GM18870 (cell line): ENCODE data around the gene PLEKHM1.

Source experiments
- ATAC-seq: cut with Tn5 transposase; IDR thresholded peaks from one replicate; pipeline ENCODE4 v1.9.1; 2021; ENCODE audit warnings: moderate library complexity; ENCODE audit not compliant: unreplicated experiment

PLEKHM1 gene

DNA sequence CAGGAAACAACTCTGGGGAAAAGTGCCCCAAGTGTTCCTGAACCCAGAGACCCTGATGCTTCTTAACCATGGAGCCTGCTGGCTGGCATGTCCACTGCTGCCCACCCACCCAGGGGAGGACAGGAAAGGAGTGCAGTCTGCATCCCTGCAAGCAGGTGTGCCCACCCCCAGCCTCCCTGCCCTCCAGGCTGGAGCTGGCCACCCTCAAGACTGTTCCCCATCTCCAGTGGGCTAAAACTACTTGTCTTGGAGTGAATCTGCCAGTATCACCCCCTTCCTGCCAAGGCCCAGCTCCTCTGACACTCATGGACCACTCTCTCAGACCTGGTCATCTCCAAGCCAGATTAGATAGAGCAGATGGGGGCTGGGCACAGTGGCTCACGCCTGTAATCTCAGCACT, 87.6 kb downstream of the PLEKHM1 start:
- ATAC-seq, result no peak

DNA sequence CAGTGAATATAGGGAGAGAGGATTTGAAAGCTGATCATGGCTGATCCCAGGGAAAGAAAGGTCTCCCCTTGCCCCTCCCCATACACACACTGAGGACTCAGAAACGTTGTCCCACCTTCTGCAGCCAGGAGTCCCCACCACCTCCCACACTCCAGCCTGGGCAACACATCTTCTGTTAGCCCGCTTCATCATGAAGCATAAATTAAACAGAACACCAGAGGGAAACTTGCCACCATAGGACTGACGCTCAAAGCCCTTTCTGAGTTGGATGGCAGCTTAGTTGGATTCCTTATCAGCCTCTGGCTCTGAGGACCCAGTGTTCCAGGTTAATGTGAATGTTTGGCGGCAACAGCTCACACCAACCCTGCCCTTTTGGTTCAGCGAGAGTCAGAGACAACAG, 91.7 kb downstream of the PLEKHM1 start:
- ATAC-seq, result no peak

DNA sequence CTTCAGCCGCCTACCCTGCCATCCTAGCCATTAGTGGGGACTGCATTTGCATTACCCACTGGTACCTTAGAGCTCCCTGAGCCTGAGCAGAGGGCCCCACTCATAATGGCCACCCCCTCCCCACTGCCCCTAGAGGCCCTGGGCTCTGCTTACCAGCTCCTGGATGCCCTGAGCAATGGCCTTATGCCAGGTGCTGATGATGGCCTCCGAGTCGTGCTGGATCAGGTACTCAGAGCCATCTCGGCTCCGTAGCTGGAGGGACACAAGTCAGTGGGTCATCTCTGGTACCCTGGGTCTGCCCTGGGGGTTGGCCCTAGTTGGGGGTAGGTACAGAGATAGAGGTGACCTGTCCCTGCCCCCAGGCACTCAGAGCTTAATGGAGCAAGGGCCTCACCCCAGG, 92.7 kb downstream of the PLEKHM1 start:
- no peak for ATAC-seq

DNA sequence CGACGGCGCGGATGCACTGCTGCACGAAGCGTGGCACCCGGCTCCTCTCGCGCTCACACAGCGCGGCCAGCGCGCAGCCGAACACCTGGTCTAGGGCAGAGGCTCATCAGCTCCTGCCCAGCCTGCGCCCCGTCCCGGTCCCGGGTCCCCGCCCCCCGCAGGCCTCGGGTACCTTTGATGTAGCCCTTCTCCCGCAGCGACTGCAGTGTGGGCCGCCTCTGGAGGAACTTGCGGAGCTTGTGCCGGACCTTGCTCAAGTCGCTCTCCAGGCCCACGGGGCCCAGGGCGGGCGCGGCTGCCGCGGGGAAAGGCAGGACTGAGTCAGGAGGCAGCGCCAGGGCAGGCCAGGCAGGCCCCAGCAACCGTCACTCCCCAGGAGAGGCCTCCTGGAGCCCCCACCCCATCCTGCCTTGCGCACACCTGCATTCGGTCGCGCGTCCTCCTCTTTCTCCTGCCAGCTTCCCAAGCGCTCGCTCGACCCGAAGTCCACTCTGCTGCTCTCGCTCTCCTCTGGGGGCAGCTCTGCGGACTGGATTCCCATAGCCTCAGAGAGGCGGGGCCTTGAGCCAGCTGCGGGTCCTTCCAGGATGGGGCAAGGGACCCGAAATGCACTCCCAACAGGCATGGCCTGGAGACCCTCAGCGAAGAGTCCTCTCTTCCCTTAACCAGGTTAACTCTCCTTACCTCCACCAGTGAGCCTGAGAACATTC, 93.9 kb downstream of the PLEKHM1 start:
- no peak for ATAC-seq

DNA sequence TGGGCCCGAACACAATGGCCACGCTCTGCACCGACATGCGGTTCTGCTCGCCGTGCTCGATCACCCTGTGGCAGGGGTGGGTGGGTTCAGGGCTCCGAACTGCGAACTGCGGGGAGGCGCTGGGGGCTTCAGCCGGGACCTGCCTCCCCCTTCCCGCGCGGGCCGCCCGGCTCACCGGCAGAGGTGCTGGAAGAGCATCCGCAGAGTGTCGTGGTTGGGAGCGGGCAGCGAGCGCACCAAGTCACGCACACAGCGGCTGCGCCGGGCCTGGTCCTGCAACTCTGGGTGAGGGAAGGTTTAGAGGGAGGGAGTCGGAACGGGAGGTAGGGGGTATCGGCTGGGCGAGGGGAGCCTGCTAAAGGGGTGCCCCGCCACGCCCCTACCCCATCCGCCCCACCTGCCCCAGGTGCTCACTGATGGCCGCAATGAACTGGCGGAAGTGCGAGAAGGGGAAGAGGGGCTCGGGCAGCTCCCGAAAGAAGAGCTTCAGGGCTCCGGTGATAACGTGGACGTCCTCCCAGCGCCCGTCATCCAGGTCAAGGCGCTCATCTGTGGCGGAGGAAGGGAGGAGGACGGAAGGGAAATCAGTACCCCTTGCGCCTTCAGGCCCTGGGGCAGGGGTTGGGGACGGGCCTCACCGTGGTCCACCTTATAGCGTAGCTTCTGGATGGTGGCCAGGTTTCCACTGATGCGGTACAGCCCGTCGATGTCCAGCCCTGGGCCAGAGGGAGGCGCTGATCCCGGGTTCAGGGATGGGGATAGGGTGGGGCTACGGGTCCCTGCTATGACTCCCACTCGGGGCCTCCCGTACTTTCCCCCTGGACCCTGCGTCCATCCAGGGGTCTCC, 94.7 kb downstream of the PLEKHM1 start:
- ATAC-seq, result no peak

DNA sequence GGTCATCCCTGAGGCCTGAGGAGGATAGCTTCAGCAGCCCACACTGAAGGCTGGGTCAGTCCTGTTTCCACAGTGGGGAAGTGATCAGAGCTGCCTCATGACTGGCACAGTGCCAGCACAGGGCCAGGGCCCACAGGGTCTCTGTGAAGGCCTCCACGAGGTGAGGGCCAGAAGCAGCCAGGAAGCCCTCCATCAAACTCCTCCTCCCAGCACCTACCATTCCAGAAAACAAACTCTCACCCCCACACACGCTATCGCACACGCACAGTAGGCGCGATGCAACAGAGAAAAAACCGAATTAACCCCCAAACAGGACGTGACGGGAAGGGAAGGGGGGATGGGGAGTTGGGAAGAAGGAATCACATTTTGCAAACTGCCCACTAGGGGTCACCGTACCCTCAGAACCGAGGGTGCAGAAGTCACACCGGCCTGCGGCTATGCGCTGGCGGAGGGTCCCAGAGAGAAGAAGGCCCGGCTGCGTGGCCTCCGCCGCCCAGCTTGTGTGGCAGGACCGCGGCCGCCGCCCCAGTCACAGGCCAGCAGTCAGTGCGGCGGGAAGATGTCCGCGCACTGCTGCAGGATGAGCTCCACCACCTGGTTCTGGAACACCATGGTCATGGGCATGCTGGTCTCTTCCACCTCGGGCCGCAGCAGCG, 95.5 kb downstream of the PLEKHM1 start:
- no peak for ATAC-seq

DNA sequence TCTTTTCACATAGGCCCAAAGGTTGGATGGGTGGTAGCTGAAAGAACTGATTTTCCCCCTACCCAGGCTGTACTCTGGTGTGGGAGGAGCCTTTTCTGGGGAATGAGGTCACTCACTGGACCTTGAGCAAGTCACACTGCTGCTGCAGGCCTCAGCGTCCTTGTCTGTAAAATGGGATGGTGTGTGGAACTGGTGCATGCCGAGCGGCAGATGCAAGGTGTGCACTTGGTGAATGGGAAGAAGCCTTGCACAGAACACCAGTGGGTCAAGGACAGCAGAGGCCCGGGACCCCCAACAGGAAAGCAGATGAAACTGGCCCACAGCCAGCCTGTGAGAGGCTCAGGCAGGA, 96.0 kb downstream of the PLEKHM1 start:
- ATAC-seq, result no peak

DNA sequence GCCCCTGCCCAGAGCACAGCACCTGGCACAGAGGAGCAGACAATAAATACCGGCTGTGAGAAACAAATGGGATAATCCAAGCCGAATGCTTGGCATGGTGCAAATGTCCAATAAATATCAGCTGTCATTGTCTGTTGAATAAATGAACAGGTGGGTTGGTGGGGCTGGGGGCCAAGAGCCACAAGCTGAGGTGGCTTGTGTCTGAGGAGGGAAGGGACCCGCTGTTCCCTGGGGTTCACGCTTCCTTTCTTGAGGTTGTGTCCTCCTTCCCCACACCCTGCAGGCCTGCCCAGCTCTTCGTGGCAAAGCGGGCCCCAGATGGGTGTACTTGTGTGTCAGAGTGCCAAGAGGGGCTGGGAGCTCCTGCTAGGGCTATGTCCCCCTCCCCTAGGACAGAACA, 96.4 kb downstream of the PLEKHM1 start:
- ATAC-seq, result no peak

DNA sequence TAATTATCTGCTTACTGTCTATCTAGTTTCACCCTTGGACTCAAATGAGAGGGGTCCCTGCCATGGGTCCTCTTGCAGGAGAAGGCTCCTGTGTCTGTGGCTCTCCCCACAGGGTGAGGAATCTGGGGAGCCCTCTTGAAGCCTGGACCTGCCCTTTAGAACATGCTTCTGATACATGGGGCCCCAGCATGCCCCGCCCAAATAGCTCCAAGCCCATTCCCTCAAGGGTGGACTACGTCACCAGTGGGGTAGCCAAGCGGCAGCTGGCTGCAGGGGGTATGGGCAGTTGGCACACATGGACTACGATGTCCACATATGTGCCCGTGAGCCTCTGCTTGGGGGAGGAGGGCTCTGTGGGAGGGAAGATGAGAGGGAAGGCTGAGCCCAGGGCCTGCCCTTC, 97.1 kb downstream of the PLEKHM1 start:
- no peak for ATAC-seq

DNA sequence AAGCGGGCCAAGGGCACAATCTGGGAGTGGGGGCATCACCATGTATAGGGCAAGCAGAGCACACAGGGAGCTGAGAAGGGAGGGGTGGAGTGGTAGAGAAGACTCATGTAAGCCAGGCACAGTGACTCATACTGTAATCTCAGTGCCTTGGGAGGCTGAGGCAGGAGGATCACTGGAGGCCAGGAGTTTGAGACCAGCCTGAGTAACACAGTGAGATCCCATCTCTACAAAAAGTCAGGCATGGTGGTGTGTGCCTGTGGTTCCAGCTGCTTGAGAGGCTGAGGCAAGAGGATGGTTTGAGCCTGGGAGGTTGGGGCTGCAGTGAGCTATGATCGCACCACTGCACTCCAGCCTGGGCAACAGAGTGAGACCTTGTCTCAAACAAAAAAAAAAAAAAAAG, 98.6 kb downstream of the PLEKHM1 start:
- no peak for ATAC-seq

DNA sequence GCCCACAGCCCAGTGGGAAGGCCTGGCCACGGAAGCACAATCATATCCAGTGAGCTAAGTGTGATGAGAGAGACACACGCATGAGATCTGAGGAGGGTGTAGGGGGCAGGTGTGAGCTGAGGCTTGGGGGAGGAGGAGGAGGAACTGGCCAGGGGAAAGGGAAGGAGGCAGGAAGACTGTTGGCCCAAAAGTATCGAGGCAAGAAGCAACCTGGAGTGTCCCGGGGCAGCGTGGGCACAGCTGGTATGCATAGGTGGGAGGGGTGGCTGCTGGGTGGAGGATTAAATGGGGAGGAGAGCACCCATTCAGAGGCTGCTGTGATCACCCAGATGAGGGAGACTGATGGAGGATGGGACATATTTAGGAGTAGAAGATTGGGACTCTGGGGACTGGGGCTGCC, 99.2 kb downstream of the PLEKHM1 start:
- no peak for ATAC-seq

DNA sequence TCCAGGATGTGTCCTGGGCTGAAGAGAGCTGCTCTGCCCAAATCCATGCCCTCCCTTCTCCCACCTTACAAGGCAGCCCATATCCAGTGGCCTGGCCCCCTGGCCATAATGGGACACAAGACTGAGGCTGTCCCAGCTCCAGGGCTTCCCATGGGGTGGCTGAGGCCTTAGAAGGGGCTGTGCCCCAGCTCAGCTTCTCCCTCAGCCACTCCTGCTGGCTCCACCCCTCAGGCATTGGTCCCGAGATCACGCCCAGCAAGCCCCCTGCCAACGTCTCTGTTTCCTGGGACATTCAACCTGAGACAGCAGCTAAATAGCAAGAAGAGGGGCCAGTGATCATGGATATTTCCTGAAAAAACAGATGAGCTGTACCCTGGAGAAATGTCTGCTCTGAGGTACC, 101.2 kb downstream of the PLEKHM1 start:
- no peak for ATAC-seq

DNA sequence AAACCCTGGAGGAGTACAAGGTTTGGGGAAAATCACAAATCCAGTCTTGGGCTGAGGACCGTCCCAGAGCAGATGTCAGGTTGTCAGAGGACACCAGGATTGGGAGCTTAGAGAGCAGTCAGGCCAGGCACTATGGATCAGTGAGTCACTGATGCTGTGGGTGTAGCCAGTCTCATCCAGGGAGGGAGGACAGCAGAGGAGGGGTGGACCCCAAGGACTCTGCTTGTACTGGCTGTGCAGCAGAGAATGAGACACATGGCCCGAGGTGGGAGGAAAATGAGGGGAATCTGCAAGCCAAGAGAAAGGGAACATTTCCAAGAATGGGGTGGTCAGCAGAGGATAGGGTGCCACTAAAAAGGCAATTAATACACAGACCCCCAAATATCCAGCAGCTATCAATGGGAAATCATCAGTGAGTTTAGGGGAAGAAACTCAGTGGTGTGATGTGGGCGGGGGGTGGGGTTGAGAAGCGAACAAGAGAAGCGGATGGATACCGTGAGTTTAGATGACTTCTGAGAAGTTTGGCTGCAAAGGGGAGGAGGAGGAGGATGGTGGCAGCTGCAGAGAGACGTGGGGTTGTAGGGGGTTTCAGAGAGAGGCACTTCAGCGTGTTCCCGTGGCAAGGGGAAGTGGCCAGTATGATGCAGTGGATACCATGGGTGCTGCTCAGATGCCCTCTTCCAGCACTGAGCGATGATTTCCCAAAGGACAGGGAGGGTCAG, 101.8 kb downstream of the PLEKHM1 start:
- ATAC-seq, result no peak

DNA sequence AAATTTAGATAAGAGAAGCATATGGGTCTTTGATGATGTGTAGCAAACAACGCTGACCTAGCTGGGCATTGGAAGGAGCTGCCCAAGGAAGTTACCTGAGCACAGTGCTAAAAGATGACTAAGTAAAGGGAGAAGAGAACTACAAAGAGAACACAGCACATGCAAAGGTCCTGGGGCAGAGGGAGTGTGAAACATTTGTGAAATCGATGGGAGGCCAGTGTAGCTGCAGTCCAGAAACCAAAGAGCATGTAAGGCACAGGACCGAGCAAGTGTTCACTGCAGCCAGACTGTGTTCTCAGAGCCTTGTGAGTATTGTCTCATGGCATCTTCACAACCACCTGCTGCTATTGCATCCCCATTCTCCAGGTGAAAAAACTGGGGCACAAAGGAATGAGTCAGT, 102.8 kb downstream of the PLEKHM1 start:
- ATAC-seq, result no peak

DNA sequence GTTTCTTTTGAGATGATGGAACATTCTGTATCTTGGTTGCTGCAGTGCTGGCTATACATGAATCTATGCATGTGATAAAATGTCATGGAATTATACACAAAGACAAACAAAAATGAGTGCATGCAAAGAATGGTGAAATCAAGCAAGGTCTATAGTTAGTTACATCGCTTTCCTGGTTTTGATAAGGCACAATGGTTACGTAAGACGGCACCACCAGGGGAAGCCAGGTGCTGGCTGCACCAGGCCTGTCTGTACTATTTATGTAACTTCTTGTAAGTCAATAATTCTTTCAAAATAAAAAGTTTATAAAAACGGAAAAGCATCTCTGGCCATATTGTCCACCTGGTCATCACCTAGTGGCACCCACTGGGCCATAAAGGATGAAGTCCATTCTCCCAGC, 104.3 kb downstream of the PLEKHM1 start:
- ATAC-seq, result no peak
